NCI-H345 treated with DMSO at 0.1 percent for 48 hours (cell line): Measurements from ENCODE around the gene GPATCH3.
"Not testable (repeated sequence)": the region's sequence is repeated elsewhere in the genome, so short reads cannot be mapped to it uniquely, and the experiment has no call there.

Experiments used
- DNase-seq: peaks from one replicate; lab custom pipeline; 2025; ENCODE audit not compliant: unreplicated experiment; lab: John Stamatoyannopoulos, UW

Gene GPATCH3

DNA sequence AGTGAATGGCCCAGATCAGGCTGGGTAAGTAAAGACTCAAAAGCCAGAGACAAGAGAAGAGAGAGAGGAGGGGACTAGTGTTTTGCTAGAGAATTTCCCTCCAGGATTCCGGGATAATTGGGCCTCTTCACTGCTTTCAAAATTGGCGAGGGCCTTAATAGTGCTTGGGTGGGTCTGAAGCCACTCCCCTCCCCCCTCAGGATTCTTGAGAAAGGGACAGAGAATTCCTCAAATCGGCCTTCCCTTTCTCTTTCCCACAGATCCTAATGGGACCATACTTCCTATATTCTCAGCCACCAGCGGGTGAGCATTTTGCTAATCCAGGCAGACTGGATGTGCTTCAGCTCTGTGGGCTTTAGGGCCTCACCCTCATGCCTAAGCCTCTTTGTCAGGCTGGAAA, 25.4 kb downstream of the GPATCH3 start:
- DNase-seq, result no peak

DNA sequence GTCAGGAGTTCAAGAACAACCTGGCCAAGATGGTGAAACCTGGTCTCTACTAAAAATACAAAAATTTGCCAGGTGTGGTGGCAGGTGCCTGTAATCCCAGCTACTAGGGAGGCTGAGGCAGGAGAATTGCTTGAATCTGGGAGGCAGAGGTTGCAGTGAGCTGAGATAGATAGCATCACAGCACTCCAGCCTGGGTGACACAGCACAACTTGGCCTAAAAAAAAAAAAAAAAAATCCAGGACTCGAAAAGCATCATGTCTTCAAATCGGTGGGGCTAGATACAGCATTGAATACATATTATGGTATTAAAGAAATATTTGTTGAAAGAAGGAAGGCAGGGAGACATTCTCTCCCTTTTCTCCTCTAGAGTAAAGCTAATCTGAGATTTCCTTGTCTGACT, 27.2 kb downstream of the GPATCH3 start:
- not testable (repeated sequence) for DNase-seq

DNA sequence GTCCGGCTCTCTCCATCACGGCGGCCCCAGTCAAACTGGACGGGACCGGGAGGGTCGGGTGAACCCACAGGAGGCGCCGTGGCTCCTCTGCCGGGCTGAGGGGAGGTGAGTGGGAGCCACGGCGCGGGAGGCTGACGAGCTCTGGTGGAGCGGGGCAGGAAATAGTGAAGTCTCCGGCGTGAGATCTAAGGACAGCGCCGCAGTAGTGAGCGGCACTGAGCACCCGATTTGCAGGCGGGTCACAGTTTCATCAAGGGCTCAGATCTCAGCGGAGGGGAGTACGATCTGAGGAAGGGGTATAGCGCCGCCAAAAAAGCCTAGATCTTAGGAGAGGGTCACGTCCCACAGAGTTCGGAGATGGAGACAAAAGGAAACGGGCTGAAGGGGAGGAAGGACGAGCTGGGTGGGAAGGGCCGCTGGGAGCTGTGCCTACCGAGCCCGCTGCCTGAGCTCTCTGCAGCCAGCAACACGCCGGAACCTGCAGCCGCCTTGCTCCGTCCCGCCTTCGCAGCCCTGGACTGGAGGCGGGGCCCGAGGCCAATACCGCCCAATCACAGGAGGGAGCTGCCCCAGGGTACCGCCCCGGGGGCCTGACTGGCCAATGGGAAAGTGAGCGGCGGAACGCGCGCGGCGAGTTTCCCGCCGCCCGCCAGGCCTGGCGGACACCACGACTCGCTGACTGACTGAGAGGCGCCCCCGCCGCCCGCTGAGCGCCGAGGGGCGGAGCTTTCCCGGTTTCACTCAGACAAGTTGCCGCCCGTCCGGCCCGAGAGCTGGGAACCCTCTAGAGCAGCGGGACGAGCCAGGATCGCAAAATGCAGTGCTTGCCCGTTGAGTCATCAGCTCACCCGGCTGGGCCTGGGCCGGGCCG, 35.4 kb downstream of the GPATCH3 start:
- peak; percentile 99 for DNase-seq

DNA sequence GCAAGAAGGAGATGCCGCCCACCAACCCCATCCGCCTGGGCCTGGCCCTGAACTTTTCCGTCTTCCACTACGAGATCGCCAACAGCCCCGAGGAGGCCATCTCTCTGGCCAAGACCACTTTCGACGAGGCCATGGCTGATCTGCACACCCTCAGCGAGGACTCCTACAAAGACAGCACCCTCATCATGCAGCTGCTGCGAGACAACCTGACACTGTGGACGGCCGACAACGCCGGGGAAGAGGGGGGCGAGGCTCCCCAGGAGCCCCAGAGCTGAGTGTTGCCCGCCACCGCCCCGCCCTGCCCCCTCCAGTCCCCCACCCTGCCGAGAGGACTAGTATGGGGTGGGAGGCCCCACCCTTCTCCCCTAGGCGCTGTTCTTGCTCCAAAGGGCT, 36.6 kb downstream of the GPATCH3 start:
- no peak for DNase-seq

DNA sequence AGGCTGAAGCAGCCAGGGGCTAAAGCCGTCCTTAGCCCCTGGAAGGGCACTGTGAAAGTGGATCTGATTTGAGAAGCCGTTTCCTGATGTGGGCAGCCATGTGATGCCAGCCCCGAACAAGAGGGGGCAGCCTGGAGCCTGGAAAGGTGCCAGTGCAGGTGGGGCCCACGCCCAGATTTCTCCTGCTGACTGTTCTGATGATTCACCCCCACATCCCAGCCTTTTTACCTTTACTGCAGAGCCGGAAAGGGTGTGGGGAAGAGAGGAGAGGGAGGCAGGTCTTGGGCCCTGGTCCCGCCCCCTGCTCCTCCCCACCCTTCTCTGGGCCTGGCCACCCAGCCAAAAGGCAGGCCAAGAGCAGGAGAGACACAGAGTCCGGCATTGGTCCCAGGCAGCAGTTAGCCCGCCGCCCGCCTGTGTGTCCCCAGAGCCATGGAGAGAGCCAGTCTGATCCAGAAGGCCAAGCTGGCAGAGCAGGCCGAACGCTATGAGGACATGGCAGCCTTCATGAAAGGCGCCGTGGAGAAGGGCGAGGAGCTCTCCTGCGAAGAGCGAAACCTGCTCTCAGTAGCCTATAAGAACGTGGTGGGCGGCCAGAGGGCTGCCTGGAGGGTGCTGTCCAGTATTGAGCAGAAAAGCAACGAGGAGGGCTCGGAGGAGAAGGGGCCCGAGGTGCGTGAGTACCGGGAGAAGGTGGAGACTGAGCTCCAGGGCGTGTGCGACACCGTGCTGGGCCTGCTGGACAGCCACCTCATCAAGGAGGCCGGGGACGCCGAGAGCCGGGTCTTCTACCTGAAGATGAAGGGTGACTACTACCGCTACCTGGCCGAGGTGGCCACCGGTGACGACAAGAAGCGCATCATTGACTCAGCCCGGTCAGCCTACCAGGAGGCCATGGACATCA, 37.2 kb downstream of the GPATCH3 start, which contains the start of gene SFN:
Gene SFN (plus strand): TSS at position 369 of the 904 bp plus-strand sequence. CDS start 64 bp downstream, at position 433.
- DNase-seq, result peak; percentile 93

DNA sequence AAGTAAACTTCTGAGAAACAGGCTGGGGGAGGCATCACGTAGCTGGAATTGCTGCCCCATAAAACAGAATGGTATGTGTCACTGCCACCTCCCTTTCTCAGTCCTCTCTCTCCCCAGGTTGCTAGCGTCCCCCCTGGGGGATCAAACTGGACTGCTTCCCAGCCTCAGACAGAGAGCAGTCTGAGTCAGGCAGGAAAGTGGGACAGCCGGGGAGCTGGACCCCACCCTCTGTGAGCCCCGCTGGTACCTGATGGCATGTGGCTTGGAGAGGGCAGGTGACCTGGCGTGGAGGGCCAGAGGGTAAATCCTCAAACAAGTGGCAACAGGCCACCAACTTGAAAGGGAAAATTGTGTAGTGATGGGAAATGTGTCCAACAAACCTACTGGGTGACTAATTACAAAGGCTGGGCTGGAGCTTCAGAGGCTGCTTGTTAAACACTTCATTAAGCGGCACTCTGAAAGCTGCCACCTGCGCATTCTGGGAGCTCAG, 38.3 kb downstream of the GPATCH3 start:
- peak; percentile 33 for DNase-seq

DNA sequence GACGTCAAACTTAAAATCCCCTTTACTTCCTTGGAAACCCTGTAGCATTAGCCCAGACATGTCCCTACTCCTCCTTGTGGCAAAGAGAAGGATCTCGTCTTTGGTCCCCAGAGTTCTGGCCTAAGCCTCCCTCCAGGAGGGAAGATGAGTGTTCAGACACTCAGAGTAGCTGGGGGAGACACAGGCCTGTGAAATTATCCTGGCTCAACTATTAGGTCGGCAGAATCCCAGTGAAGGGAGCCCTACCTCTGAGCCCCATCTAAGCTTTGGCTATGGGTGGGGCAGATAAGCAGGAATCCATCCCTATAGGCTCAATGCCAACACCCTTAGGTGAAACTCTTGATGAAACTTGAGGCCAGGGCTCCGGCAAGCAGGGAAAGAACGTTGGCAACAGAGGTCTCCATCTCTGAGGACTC, 39.0 kb downstream of the GPATCH3 start:
- no peak for DNase-seq

DNA sequence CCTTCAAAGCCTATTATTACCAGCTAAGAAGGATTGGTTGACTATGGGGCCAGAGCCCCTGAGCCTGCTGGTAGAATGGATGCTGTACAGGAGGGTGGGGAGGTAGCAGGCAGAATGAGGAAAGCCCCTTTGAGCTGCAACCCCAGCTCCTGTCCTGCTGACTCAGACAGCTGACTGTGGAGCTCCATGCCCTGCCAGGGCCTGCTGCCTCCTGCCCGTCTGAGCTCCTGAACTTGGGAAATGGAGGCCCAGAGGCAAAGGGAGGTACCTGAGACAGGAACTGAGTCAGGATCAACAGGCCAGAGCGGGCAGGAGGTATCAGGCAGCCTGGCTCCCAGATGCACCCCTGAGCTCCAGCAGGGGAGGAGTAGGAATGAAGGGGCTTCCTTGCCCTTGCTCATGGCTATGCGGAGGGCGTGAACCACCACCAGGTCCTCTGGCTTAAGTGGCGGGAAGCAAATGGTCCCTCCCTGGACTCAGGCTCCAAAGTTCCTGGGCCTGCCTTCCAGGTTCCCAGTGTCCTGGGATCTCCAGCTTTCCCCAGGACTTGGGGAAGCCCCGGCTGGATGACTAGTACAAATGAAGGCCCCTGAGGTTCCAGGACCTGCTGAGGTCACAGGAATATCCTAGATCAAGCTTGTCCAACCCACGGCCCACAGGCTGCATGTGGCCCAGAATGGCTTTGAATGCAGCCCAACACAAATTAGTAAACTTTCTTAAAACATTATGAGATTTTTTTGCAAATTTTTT, 41.2 kb downstream of the GPATCH3 start:
- no peak for DNase-seq

DNA sequence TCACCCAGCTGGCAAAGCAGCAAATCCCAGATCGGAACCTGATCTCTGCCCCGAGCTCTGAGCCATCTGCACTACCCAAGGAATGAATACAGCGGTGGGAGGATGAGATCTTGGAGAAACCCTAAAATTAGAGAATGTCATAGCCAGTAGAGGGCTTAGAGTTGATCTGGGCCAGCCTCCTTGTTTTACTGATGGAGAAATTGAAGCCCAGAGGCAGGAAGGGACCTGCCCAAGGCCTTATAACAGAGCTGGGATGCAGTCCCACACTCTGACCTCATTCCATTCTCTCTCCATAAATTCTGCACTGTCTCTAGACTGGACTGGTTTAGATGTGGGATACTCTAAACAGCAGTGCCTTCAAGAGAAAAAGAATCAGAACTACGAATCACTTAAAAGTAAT, 42.1 kb downstream of the GPATCH3 start:
- no peak for DNase-seq

DNA sequence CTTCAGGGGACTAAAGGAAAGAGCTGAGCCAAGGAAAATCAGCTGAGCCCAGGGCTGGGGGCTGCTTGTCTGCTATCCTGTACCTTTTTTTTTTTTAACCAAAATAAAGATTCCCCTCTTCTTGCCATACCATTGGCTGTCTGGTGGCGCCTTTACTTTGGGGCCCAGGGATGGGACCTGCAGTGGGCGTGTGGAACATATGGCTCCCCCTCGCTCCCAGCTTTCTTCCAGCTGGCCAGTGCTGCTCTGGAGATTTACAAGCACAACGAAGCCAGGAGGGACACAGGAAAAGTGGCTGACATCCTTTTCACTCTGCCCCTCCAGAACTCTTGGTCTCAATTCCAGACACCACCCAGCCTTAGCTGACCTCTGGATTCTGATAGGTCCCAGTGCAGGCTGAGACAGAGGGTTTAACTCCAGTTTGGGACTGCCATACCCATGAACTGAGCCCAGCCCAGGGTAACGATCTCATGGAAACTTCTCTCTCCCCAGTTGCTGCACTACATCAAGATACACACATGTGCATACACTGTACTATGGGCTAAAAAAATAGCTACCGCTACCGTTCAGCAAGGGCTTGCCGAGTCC, 42.7 kb downstream of the GPATCH3 start:
- no peak for DNase-seq

DNA sequence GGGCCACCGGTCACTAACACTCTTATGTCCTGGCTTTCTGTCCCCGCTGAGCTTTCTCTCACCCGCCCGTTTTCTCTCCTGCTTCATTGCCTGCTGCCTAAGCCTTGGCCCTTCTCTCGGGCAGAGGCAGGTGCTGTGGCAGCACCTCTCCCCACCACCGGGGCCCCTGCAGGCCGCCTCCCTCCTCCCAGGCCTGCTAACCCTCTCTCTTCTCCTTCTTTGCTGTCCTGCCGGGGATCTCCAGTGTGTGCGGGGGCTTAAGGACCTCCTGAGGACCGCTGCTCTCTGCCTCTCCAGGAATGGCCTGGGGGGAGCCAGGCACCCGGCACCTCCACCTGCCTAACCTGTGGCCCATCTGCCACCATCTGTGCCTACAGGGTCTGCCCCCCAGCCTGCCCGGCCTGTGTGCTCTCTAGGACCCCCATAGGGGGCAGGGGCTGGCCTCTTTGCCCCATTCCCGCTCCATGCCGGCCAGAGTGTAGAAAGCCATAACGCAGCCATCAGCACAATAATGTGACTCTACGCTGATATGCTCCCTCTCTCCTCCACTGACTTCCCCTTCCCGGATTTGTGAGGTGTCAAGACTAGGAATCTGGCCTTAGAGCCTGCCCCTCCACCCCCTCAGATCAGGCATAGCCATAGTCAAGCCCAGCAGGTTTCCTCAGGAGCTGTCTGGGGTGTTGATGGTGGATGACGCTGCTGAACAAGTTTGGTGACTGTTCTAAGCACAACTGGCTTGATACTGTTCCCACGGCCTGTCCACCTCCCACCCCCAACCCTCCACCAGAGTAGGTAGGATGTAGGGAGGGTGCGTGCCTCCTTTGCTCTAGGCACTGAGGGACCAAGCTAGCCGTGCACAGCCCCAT, 43.4 kb downstream of the GPATCH3 start:
- DNase-seq, result no peak

DNA sequence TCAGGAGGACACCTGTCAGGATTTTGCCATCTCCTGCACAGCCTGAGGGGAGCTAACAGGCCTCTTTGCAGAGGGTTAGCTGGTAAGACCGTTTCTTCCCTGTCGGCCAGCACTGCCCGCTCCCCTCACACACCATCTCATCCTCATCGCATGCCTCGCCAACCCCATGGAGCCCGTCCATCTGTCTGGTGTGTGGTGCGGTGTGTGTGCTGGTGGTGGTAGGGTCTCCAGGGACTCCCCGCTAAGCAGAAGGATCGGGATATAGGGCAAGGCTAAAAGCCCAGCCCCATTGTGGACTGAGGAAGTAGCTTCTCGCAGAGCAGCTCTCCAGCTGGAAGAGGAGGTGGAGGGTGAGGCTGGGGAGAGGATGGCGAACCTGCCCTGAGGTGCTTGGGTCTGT, 44.1 kb downstream of the GPATCH3 start:
- DNase-seq, result no peak

DNA sequence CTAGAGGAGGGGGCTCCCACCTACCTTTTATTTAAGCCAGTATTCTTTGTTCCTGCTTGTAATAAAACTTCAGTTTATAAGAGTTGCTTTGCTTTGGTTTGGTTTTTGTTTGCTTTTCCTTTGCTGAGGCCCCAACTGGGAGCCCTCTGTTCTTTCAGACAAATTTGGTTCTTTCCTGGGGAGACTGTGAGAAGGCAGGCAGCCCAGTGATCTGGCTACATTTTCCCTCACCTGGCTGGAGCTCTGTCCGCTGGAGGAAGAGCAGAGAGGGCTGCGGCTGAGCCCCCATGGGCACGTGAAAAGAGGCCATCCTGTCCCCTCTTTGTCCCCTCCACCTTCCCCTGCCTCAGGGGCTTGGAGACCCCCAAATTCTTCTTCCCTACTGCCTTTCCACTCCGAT, 44.6 kb downstream of the GPATCH3 start:
- DNase-seq, result no peak

DNA sequence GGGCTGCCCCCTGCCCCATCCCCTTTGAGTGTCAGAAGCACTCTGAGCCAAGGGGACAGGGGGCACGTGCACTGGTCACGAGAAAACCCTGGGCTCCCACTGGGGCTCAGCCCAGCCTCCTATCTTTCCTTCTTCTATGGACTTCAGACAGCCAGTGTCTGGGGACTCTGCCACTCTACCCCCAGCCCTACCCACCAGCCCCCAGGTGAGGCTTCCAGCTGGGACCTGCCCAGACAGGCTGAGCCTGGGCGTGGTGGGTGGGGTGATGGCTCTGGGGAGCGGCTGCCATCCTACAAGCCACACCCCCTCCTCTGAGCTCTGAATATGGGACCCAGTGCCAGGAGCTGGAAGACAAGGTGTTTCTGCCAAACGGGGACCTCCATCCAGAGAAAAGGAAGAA, 45.4 kb downstream of the GPATCH3 start:
- DNase-seq, result no peak

DNA sequence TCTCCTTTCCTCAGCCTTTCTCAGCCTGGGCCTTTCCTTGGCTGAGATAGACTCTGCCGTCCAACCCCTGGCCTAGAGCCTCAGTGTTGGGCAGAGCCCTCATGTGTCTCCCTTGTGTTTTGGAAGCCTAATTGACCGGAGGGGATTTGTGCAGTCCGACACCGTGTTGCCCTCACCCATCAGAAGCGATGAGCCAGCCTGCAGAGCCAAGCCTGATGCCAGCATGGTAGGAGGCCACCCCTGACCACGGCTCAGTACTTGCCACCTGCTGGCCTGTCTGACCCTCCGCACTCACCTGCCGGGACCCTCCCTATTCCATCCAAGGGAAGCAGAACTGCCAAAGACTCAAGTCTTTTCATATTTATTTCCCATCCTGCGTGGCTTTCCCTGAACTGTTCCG, 46.7 kb downstream of the GPATCH3 start:
- DNase-seq, result no peak

DNA sequence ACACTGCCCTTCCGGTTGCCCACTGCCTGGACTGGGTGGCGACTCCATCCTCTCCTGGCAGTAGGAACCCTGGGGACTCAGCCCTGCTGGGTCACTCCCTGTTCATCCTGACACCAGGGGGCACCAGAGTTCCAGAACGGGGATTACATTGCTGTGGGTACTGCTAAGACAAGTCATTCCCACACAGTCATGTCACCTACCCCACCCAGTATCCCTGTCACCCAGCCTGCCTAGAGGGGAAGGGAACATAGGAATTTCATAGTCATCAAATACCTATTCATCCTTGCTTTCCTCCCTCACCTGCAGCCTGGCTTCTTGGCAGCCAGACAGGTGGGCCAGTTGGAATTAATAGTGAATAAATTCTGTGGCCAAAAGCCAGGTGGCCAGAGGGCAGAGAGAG, 47.1 kb downstream of the GPATCH3 start:
- DNase-seq, result peak; percentile 65

DNA sequence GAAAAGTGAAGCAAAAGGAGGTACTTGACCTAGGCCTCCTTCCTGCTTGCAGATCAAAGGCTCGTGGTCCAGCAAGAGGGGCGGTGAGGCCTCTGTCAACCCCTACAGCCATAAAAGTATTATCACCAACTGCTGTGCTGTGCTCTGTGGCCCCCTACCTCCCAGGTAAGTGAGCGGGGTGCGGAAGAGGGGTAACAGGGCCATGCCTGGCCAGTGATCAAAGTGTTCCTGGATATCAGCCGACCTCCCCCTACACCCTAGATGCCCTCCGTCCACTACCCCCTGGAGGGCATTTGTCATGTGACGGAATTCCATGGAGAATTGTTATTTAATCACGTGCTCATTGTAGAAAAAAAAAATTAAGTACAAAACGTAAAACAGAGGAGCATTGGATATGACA, 47.6 kb downstream of the GPATCH3 start:
- DNase-seq, result no peak

DNA sequence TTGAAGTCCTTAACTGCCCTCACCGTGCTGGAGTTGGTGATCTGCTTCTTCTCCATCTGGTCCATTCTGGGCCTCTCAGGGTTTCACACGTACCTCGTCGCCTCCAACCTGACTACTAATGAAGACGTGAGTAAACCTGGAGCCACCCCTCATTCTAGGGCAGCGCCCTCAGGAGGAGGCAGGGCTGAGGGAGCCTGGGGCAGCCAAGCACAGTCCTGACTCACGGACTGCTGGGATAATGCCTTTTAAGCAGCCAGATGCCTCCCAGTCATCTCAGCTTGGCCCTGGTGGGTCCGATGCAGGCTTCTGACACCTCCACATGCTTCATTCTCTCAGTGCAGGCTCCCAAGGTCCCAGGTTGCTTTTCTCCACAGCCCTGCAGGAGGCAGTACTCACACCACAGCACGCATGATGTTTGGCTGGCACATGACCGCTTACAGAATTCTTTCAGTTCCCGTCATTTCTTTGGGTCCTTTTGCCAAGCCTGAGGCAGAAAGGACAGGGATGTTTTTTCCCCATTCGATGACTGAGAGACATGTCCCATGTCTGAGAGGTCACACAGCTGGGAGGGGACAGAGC, 49.1 kb downstream of the GPATCH3 start:
- DNase-seq, result no peak
